Upper lobe of left lung (tissue), 4 donors: ENCODE data around the gene DPP10.

Source experiments
- EP300 ChIP-seq, 4 donors: sonication (generic); formaldehyde crosslinking; IDR thresholded peaks; one replicate each; pipeline ENCODE4 v1.5.1; 2017; ENCODE audit warnings: antibody characterized with exemption in 4 of 4, control low read depth in 2 of 4
- POLR2A ChIP-seq, 4 donors: fragments of 450-650 bp; IDR thresholded peaks; one replicate each; pipeline ENCODE4 v1.5.1; 2016 to 2017; ENCODE audit warnings: antibody characterized with exemption in 4 of 4, mild to moderate bottlenecking in 2 of 4
- TF ChIP-seq, protein P1 (sequence below), 6 experiments: fragments of 450-650 bp in 4 of 6; fragments of 200-600 bp in 2 of 6; sonication (generic) in 2 of 6; IDR thresholded peaks; one replicate each; pipeline ENCODE4 v1.5.1; 2016 to 2019; ENCODE audit warnings: antibody characterized with exemption in 6 of 6

DNA sequence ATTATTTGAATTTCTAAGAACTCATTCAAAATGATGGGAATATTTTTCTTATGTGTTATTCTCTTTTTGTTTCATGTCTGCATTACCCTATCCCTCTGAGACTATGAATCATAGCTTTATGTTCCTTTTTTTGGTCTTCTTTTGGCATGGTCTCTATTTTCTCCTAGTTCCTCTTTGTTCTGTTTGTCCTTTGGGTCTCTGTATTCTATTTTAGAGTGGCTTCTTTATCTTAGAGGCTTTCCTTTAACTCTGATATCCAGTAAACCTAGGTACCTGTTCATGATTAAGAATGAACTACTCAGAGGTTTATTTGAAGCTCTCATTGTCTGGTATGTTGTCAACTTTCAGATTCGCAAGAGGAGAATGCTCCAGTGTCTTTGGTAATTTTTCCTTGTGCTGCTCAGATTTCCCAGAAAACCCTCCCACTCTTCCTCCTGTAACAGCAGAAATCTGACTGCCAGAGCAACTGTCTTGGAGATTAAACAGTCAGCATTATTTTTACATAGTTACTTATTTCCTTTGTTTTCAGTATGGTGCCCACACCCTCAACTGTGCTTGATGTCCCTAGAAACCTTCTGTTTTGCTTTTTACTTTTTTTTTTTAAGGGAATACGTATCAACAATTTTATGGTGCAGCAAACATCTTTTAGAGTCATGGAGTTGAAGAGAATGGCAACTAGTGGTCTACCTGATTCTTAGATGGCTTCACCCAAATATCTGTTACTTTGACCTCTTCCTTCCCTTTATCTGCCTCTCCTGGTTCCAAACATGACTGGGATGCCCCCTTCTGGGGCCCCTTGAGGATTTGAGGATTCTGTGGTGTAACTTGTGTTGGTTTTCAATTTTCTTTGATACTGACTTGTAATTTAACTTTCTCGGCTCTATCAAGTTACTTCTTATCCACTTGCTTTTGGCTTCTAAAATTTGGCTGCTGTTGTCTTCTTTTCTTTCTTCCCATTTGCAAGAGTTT is 92.0 kb downstream of the DPP10 start:
- TF ChIP-seq, protein P1, sequence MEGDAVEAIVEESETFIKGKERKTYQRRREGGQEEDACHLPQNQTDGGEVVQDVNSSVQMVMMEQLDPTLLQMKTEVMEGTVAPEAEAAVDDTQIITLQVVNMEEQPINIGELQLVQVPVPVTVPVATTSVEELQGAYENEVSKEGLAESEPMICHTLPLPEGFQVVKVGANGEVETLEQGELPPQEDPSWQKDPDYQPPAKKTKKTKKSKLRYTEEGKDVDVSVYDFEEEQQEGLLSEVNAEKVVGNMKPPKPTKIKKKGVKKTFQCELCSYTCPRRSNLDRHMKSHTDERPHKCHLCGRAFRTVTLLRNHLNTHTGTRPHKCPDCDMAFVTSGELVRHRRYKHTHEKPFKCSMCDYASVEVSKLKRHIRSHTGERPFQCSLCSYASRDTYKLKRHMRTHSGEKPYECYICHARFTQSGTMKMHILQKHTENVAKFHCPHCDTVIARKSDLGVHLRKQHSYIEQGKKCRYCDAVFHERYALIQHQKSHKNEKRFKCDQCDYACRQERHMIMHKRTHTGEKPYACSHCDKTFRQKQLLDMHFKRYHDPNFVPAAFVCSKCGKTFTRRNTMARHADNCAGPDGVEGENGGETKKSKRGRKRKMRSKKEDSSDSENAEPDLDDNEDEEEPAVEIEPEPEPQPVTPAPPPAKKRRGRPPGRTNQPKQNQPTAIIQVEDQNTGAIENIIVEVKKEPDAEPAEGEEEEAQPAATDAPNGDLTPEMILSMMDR (IDR thresholded peaks at IDR 0.05): no peak
- no peak for TF ChIP-seq POLR2A (IDR thresholded peaks at IDR 0.05)
- no peak for TF ChIP-seq EP300 (IDR thresholded peaks at IDR 0.05)
